ENCODE results near the gene NPFF. TPM values are rescaled to one million over a fixed set of nuclear protein-coding genes. Genes with fewer than 3 reads are reported as not detected.

The NPFF gene
- total and polyA plus RNA-seq, 2 of the 13 experiments (the other 11 are each of a cell fraction or from before 2014, with no cell fraction given) = not detected

- peak; percentile 80 for TF ChIP-seq ZHX2 (IDR thresholded peaks at IDR 0.05; ENCODE audit: low read depth)
- TF ChIP-seq ZHX2 (CRISPR knock-in tag; IDR thresholded peaks at IDR 0.05; ENCODE audit: borderline replicate concordance) = no peak
- no peak; the same call in 1 of the 2 replicates for TF ChIP-seq ZNF235 (CRISPR knock-in tag; IDR thresholded peaks at IDR 0.05; ENCODE audit: borderline replicate concordance)
- no peak for TF ChIP-seq TFDP2 (CRISPR knock-in tag; IDR thresholded peaks at IDR 0.05)
- TF ChIP-seq ZNF513 (CRISPR knock-in tag; conservative IDR thresholded peaks at IDR 0.05) = peak; percentile 99
- TF ChIP-seq ZBTB14 (CRISPR knock-in tag; IDR thresholded peaks at IDR 0.05) = no peak
- peak; percentile 89; the same call in 1 of the 2 replicates for TF ChIP-seq FOXM1 (CRISPR knock-in tag; IDR thresholded peaks at IDR 0.05)
- TF ChIP-seq KDM4B (CRISPR knock-in tag; IDR thresholded peaks at IDR 0.05) = 0 out of 2 replicates have a peak, but pooled peaks have one; percentile 14
- no peak for TF ChIP-seq KLF11 (CRISPR knock-in tag; IDR thresholded peaks at IDR 0.05)
- no peak for TF ChIP-seq TCF7 (IDR thresholded peaks at IDR 0.05; ENCODE audit: low read depth)
- no peak for TF ChIP-seq AKNA (CRISPR knock-in tag; IDR thresholded peaks at IDR 0.05; ENCODE audit: borderline replicate concordance)
- TF ChIP-seq CENPT (CRISPR knock-in tag; IDR thresholded peaks at IDR 0.05; ENCODE audit: low read depth) = no peak
- peak; percentile 85; the same call in 1 of the 2 replicates for TF ChIP-seq ZNF563 (CRISPR knock-in tag; IDR thresholded peaks at IDR 0.05)
These were observed 6.3 kb downstream of the NPFF start, which contains the start of gene TARBP2 (continued) for GRCh38 chr12:53500776-53501614.
